ENCODE data around the gene CLDN1. TPM values are rescaled to one million over a fixed set of nuclear protein-coding genes. Genes with fewer than 3 reads are reported as not detected.
"Not testable (repeated sequence)": the region's sequence is repeated elsewhere in the genome, so short reads cannot be mapped to it uniquely, and the experiment has no call there.

CLDN1 gene
- polyA plus RNA-seq, 4 donors = 36.3 to 82.6 (median 63.2) TPM

DNA sequence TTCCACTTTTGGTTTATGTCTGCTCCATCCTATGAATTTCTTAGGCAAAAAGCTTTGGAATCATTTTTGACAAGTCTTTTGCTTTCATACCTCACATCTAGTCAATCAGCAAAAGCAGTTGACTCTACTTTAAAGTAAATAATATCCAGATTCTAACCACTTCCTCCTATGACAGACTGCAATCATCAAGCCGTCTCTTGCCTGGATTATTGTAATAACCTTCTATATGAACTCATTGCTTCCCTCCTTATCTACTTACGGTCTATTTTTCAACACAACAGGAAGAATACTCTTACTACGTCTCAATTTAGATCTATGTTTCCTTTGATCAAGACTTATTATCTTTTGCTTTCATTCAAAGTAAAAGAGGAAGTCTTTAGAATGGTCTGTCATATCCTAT lies 20.7 kb downstream of the CLDN1 start:
- DNase-seq (ENCODE audit: low read depth in 4 of 4, low spot score in 3 of 4) = no peak

- no peak for DNase-seq (ENCODE audit: low read depth in 4 of 4, low spot score in 3 of 4)
Measured at GRCh38 chr3:190299969-190300368, 22.3 kb downstream of the CLDN1 start.

DNA sequence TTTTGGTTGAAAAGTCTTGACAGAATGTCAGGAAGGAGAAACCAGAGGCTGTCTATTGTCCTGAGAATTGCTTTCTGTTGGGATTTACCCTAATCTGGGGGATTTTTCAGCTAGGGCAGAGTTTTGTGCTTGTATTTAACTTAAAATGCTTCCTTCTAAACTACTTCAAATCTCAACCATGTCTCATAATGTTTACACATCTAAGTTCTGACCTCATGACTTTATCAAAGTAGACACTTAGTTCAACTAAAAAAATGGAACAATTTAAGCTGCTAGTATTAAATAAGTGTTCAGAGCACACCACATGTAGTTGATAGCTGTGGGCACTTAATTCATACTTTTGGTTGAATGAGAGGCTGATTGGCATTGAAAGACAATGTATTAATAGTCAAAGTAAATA lies 28.2 kb downstream of the CLDN1 start:
- DNase-seq (ENCODE audit: low read depth in 4 of 4, low spot score in 3 of 4) = no peak

GRCh38 chr3:190293621-190294020 lies 28.6 kb downstream of the CLDN1 start:
- no peak for DNase-seq (ENCODE audit: low read depth in 4 of 4, low spot score in 3 of 4)

DNA sequence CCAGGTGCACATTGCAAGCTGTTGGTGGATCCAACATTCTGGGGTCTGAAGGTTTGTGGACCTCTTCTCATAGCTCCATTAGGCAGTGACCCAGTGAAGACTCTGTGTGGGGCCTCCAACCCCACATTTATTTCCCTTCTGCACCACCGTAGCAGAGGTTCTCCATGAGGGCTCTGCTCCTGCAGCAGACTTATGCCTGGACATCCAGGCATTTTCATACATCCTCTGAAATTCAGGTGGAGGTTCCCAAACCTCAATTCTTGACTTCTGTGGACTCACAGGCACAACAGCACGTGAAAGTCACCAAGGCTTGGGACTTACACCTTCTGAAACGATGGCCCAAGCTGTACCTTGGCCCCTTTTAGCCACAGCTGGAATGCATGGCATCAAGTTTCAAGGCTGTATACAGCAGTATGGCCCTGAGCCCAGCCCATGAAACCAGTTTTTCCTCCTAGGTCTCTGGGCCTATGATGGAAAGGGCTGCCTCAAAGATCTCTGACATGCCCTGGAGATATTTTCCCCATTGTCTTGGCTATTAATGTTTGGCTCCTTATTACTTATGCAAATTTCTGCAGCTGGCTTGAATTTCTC lies 30.2 kb downstream of the CLDN1 start:
- no peak for DNase-seq (ENCODE audit: low read depth in 4 of 4, low spot score in 3 of 4)

DNA sequence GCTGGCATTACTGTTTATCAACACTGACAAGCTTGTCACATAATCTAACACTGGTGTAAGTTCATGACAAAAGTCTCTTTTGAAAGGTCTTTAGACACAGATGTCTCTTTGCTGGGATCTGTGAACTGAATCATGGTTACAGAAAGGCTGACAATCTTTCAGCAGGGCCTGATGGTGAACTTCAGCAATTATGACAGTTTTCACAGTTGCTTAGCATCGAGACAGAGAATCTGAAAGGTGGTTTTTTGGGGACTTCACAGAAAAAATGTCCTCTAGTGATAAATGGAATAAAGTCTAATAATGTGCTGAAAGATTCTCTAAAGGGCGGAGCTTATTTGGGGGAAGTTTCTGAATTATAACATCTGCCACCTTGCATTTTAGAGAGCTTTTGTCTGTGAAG lies 32.3 kb downstream of the CLDN1 start:
- DNase-seq (ENCODE audit: low read depth in 4 of 4, low spot score in 3 of 4) = no peak

GRCh38 chr3:190288836-190289235 lies 33.4 kb downstream of the CLDN1 start:
- DNase-seq (ENCODE audit: low read depth in 4 of 4, low spot score in 3 of 4) = no peak

DNA sequence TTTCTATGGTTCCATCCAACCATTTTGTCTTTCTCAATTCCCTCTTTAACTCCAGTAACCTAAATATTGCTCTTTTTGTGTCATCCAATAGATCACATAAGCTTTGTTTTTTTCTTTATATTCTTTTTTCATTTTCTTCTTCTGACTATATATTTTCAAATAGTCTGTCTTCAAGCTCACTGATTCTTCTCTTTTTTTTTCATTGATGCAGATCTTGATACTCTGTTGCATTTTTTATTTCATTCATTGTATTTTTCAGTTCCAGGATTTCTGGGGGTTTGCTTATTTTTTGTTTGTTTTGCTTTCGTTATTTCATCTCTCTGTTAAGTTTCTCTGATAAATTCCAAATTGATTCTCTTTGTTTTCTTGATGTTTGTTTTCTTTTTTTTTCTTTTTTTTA lies 36.2 kb downstream of the CLDN1 start:
- no peak for DNase-seq (ENCODE audit: low read depth in 4 of 4, low spot score in 3 of 4)

DNA sequence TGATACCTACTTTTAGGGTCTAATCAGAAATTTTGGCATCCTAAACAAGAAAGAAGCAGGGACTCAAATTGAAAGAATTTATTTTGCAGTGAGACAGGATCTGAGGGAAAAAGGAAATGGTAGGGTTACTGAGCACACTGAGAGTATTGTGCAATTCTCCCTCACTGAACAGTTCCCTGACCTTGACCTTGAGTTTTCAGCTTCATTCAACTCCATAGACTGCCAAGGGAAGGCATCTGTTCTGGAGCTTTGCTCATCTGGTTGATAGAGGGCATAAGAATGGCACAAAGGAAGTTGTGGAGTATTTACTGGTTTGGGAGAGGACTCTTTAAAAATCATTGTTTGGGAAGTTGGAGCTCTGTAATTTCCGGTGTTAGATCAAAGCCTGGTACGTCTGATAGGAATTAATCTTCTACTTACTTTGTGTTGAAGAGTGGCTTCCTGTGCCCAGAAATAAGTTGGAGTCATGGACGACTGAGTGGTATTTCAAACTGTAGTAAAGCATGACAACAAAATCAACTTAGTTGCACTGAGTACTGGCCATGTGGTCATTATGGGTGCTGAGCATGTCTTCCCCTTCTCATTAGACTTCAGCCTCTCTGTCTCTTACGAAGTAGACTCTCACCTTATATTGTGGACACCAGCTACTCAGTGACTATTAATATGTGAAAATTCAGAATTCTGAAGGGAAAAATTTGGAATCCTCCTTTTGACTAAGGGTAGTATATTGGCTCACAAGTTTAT lies 40.8 kb downstream of the CLDN1 start:
- DNase-seq (ENCODE audit: low read depth in 4 of 4, low spot score in 3 of 4) = peak in 1 of 4 donors; percentile 8

GRCh38 chr3:190279690-190280089 lies 42.6 kb downstream of the CLDN1 start:
- DNase-seq (ENCODE audit: low read depth in 4 of 4, low spot score in 3 of 4) = no peak

GRCh38 chr3:190272747-190273146 lies 49.5 kb downstream of the CLDN1 start:
- DNase-seq (ENCODE audit: low read depth in 4 of 4, low spot score in 3 of 4) = no peak

- DNase-seq (ENCODE audit: low read depth in 4 of 4, low spot score in 3 of 4) = no peak
Measured at GRCh38 chr3:190269101-190269500, 53.1 kb downstream of the CLDN1 start.

GRCh38 chr3:190267464-190267863 lies 54.8 kb downstream of the CLDN1 start:
- not testable (repeated sequence) for DNase-seq (ENCODE audit: low read depth in 4 of 4, low spot score in 3 of 4)

DNA sequence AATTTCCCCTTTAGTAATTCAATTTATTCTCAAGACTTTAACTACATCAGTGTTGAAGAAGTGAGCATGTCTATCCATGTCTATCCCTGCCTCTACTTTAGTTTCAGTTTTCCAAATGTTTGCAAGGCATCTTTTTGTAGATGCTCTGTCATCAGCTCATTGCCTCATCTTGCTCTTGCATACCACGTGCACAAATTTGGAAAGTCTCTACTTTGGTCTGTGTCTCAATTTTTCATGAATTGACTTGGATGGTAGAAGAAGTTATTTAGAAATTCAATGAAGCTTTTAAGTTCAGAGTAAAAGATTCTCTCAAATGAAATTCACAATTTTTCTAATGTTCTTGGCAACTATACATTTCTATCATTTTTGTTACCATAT lies 55.3 kb downstream of the CLDN1 start:
- no peak for DNase-seq (ENCODE audit: low read depth in 4 of 4, low spot score in 3 of 4)

DNA sequence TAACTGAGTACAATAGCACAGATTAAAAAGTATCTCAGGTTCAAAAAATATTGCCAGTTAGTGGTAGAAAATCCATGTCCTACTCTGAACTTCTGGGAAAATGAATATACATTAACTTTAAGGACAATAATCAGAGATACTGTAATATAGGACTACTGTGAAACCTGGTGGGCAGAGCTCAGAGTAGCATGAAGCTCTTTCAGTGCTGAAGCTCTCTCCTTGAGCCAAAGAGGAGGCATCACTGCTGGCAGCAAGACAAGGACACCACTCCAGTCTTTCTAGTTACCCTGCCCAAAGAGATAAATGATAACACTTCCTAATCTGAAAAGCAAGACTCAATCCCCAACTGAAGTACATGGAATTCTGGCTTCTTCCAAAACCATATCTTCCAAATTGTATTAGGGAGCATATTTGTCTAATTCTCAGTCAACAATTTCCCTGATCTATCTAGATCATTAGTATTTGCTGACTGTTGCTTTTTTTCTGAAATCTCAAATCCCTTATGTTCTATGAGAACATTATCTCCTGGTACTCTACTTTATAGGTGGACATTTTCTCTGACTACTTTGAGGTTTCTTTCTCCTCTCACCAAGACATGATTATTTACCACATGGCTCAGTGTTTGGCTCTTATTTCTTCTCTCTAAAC lies 55.9 kb downstream of the CLDN1 start:
- no peak for DNase-seq (ENCODE audit: low read depth in 4 of 4, low spot score in 3 of 4)

- DNase-seq (ENCODE audit: low read depth in 4 of 4, low spot score in 3 of 4) = no peak
Measured at GRCh38 chr3:190265796-190266195, 56.5 kb downstream of the CLDN1 start.

DNA sequence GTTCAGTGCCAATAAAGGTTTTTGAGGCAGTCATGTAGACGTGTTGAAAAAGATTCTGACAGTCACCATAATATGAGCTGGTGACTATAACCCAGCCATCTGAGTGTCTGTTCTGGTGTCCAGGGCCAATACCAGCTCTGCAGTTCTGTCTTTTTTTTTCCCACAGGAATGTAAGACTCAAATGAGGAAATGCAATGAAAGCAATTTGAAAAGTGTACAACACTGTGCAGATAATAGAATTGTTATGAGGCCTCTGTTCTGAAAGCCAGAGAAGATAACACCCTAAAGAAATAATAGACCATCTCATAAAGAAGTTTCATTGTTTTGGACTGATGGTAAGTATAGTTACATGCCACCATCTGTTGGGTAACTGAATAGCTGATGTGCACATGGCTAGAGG lies 57.1 kb downstream of the CLDN1 start:
- no peak for DNase-seq (ENCODE audit: low read depth in 4 of 4, low spot score in 3 of 4)

DNA sequence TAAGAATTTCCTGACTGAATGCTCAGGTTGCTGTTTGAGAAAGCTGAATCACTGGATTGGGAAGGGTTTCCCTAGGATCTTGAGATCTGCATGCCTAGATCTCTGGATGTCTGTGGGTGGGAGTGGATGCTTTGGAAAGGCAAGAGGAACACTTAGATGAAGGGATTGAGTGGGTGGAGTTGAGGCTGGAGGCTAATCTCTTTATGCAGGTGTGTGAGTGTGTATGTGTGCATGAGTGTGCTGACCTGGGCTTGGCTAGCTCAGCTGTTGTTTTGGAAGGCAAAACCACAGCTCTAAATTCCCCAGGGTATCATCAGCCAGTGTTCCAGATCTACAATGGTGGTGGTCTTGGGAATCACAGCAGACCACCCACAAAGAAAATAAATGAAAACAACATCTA lies 60.5 kb downstream of the CLDN1 start:
- no peak for DNase-seq (ENCODE audit: low read depth in 4 of 4, low spot score in 3 of 4)

GRCh38 chr3:190261015-190261414 lies 61.2 kb downstream of the CLDN1 start:
- no peak for DNase-seq (ENCODE audit: low read depth in 4 of 4, low spot score in 3 of 4)

- no peak for DNase-seq (ENCODE audit: low read depth in 4 of 4, low spot score in 3 of 4)
Measured at GRCh38 chr3:190260301-190260700, 61.9 kb downstream of the CLDN1 start.

DNA sequence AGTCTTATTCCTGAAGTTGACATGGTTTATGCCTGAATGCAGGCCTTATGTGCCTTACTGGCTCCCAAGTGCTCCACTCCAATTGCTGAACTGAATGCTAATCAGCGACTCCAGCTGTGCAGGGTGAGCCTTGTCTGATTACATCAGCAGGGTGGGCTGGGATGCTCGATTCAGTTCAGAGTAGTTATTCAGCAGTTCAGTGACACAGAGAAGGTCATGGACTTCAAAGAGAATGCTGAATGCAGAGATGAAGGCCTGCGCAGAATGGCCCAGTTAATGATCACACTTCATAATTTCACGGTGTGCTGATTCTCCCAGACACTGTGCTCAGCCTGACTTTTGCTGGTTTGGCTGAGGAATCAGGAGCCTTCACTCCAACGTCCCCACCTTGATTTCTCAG lies 63.6 kb downstream of the CLDN1 start:
- peak in 3 of 4 donors; percentile 26 to 36 (median 29) for DNase-seq (ENCODE audit: low read depth in 4 of 4, low spot score in 3 of 4)
